GM19452 (cell line): ENCODE data around the gene PLEKHA8.

Experiments
- ATAC-seq: cut with Tn5 transposase; IDR thresholded peaks from one replicate; pipeline ENCODE4 v1.9.1; 2021; ENCODE audit not compliant: unreplicated experiment

Gene PLEKHA8

GRCh38 chr7:30166155-30166840, 138.1 kb downstream of the PLEKHA8 start:
- ATAC-seq = no peak

GRCh38 chr7:30166841-30167235, 138.6 kb downstream of the PLEKHA8 start:
- no peak for ATAC-seq

- ATAC-seq = no peak
Observed at GRCh38 chr7:30167901-30168300, 139.7 kb downstream of the PLEKHA8 start.

- ATAC-seq = no peak
Observed at GRCh38 chr7:30168835-30169573, 140.8 kb downstream of the PLEKHA8 start.

GRCh38 chr7:30169579-30169978, 141.4 kb downstream of the PLEKHA8 start:
- no peak for ATAC-seq

- no peak for ATAC-seq
Observed at GRCh38 chr7:30170476-30171205, 142.4 kb downstream of the PLEKHA8 start.

GRCh38 chr7:30171766-30172447, 143.7 kb downstream of the PLEKHA8 start:
- no peak for ATAC-seq

GRCh38 chr7:30172451-30172850, 144.2 kb downstream of the PLEKHA8 start:
- ATAC-seq = no peak

- no peak for ATAC-seq
Observed at GRCh38 chr7:30173058-30173897, 145.1 kb downstream of the PLEKHA8 start.

- no peak for ATAC-seq
Observed at GRCh38 chr7:30175180-30175579, 147.0 kb downstream of the PLEKHA8 start.

- ATAC-seq = no peak
Observed at GRCh38 chr7:30175636-30176147, 147.5 kb downstream of the PLEKHA8 start.

GRCh38 chr7:30176463-30177109, 148.4 kb downstream of the PLEKHA8 start:
- no peak for ATAC-seq

- no peak for ATAC-seq
Observed at GRCh38 chr7:30177186-30177585, 149.0 kb downstream of the PLEKHA8 start.

GRCh38 chr7:30177965-30178364, 149.8 kb downstream of the PLEKHA8 start:
- ATAC-seq = no peak

GRCh38 chr7:30178748-30179436, 150.7 kb downstream of the PLEKHA8 start:
- ATAC-seq = peak; percentile 83
